ENCODE results near the gene ZNF175. TPM values are rescaled to one million over a fixed set of nuclear protein-coding genes. Genes with fewer than 3 reads are reported as not detected.

ZNF175 gene
- total RNA-seq, 1 donor from 2014 or later, result 15.1 TPM

DNA sequence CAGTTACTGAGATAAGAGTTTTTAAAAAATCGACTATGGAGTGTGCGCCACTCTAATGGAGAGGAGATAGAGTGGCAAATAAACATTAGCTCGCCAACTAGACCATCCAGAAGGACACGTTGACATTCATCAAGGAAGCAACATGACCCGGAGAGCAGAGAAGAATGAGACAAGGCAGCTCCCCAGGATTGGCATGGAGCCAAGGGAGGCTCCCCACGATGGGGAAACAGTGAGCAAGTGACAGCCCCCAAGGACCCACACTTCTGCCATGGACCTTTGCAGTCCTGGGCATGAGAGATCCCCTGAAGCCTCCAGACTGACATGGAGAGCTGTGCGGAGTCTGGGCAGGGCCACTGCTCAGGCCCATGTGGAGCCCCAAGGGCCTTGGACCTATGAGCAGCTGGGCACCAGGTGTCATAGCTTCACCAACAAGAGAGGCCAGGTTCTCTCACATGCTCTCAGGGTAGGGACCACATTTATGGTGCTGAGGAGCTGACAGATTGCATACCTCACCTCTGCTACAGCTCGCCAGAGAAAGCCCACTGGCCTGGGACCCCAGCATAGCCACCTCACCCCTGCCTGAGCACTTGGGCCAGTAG is 46.3 kb upstream of the ZNF175 start:
- Mint-ChIP-seq H3K9me3 (ENCODE audit: unreplicated experiment) (peaks cover 8% of the 10 kb centered on the region), H3K27me3 (ENCODE audit: low read depth, unreplicated experiment) (no peaks in the 10 kb centered on the region), H3K36me3 (ENCODE audit: low read depth, unreplicated experiment) (no peaks in the 10 kb centered on the region), H3K27ac (ENCODE audit: unreplicated experiment) (no peak overlapping the region), H3K4me3 (ENCODE audit: unreplicated experiment) (no peak overlapping the region), H3K4me1 (ENCODE audit: low read depth, unreplicated experiment) (no peaks in the 10 kb centered on the region)
- Histone ChIP-seq H3K9ac (ENCODE audit: low read length) (no peak overlapping the region), H3K9me3 (ENCODE audit: insufficient read depth, low read depth, low read length) (no peaks in the 10 kb centered on the region), H3K27me3 (ENCODE audit: insufficient read depth, low read length) (no peaks in the 10 kb centered on the region), H3K4me2 (ENCODE audit: low read length) (no peak overlapping the region), H3K36me3 (ENCODE audit: insufficient read depth, low read length) (no peaks in the 10 kb centered on the region), H3K27ac (ENCODE audit: low read depth, low read length) (no peak overlapping the region), H2AFZ (ENCODE audit: low read depth, low read length) (no peak overlapping the region), H3K4me1 (ENCODE audit: insufficient read depth, low read length) (no peaks in the 10 kb centered on the region), H3K4me3 (ENCODE audit: insufficient read depth, low read depth, low read length) (no peak overlapping the region), H3K79me2 (ENCODE audit: insufficient read depth, low read length) (no peaks in the 10 kb centered on the region), H4K20me1 (ENCODE audit: insufficient read depth, low read length) (no peaks in the 10 kb centered on the region)
- TF ChIP-seq, protein P1, sequence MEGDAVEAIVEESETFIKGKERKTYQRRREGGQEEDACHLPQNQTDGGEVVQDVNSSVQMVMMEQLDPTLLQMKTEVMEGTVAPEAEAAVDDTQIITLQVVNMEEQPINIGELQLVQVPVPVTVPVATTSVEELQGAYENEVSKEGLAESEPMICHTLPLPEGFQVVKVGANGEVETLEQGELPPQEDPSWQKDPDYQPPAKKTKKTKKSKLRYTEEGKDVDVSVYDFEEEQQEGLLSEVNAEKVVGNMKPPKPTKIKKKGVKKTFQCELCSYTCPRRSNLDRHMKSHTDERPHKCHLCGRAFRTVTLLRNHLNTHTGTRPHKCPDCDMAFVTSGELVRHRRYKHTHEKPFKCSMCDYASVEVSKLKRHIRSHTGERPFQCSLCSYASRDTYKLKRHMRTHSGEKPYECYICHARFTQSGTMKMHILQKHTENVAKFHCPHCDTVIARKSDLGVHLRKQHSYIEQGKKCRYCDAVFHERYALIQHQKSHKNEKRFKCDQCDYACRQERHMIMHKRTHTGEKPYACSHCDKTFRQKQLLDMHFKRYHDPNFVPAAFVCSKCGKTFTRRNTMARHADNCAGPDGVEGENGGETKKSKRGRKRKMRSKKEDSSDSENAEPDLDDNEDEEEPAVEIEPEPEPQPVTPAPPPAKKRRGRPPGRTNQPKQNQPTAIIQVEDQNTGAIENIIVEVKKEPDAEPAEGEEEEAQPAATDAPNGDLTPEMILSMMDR (IDR thresholded peaks at IDR 0.05; ENCODE audit: insufficient read depth, low read depth, low read length), result no peak
- TF ChIP-seq EZH2 (IDR thresholded peaks at IDR 0.05; ENCODE audit: insufficient read depth, low read length), result no peak
- DNase-seq (ENCODE audit: low read depth) (no peak), FAIRE-seq (no peak)

DNA sequence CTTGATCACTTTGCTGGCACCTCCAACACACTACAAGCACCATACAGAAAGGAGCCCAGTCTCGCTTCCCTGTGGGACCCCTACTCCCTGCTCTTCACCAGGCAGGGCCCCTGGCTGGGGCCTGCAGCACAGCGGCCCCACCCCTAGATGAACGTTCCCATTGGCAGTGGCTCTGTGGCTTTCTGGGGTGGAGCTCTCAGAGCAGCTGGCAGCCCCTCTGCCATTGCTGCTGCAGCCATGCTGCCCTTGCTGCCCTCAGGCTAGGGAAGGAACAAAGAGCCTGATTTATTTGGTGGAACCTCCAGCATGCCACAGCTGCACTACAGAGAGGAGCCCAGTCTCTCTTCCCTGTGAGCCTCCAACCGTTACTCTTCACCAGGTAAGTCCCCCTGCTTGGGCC is 45.4 kb upstream of the ZNF175 start:
- Mint-ChIP-seq H3K9me3 (ENCODE audit: unreplicated experiment) (peaks cover 8% of the 10 kb centered on the region), H3K36me3 (ENCODE audit: low read depth, unreplicated experiment) (no peaks in the 10 kb centered on the region), H3K4me3 (ENCODE audit: unreplicated experiment) (no peak overlapping the region), H3K27me3 (ENCODE audit: low read depth, unreplicated experiment) (no peaks in the 10 kb centered on the region), H3K4me1 (ENCODE audit: low read depth, unreplicated experiment) (no peaks in the 10 kb centered on the region), H3K27ac (ENCODE audit: unreplicated experiment) (no peak overlapping the region)
- Histone ChIP-seq H3K4me2 (ENCODE audit: low read length) (no peak overlapping the region), H3K27ac (ENCODE audit: low read depth, low read length) (no peak overlapping the region), H3K4me3 (ENCODE audit: insufficient read depth, low read depth, low read length) (no peak overlapping the region), H4K20me1 (ENCODE audit: insufficient read depth, low read length) (no peaks in the 10 kb centered on the region), H3K79me2 (ENCODE audit: insufficient read depth, low read length) (no peaks in the 10 kb centered on the region), H3K9me3 (ENCODE audit: insufficient read depth, low read depth, low read length) (no peaks in the 10 kb centered on the region), H3K27me3 (ENCODE audit: insufficient read depth, low read length) (no peaks in the 10 kb centered on the region), H2AFZ (ENCODE audit: low read depth, low read length) (no peak overlapping the region), H3K4me1 (ENCODE audit: insufficient read depth, low read length) (no peaks in the 10 kb centered on the region), H3K36me3 (ENCODE audit: insufficient read depth, low read length) (no peaks in the 10 kb centered on the region), H3K9ac (ENCODE audit: low read length) (no peak overlapping the region)
- no peak for DNase-seq (ENCODE audit: low read depth)
- FAIRE-seq, result no peak
- TF ChIP-seq, protein P1 (IDR thresholded peaks at IDR 0.05; ENCODE audit: insufficient read depth, low read depth, low read length), result no peak
- TF ChIP-seq EZH2 (IDR thresholded peaks at IDR 0.05; ENCODE audit: insufficient read depth, low read length), result no peak

DNA sequence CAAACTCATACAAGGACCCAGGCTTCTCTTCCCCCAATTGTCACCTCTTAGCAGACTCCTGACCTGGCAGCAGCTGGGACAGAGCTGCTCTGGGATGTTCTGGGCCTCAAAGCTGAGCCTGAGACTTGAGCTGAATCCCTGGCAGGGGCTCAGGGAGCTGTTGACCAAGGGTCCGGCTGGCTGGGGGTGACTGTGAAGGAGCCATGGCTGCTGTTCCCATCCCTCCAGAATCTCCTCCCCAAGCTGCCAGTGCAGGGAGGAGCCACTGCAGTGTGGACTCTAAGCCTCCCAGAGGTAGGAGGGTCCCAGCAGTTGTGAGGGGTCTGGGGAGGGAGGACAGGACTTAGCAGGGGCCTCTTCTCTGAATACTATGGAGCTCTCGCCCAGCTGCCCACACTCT is 41.8 kb upstream of the ZNF175 start:
- H3K9ac ChIP-seq (ENCODE audit: low read length), result no peak overlapping the region
- H3K4me1 ChIP-seq (ENCODE audit: insufficient read depth, low read length), result no peaks in the 10 kb centered on the region
- H3K36me3 Mint-ChIP-seq (ENCODE audit: low read depth, unreplicated experiment), result no peaks in the 10 kb centered on the region
- no peaks in the 10 kb centered on the region for H3K9me3 ChIP-seq (ENCODE audit: insufficient read depth, low read depth, low read length)
- no peak overlapping the region for H3K27ac Mint-ChIP-seq (ENCODE audit: unreplicated experiment)
- no peak overlapping the region for H3K4me3 ChIP-seq (ENCODE audit: insufficient read depth, low read depth, low read length)
- H2AFZ ChIP-seq (ENCODE audit: low read depth, low read length), result no peak overlapping the region
- TF ChIP-seq EZH2 (IDR thresholded peaks at IDR 0.05; ENCODE audit: insufficient read depth, low read length), result no peak
- TF ChIP-seq, protein P1 (IDR thresholded peaks at IDR 0.05; ENCODE audit: insufficient read depth, low read depth, low read length), result no peak
- no peak for DNase-seq (ENCODE audit: low read depth)
- H3K4me2 ChIP-seq (ENCODE audit: low read length), result no peak overlapping the region
- H3K4me3 Mint-ChIP-seq (ENCODE audit: unreplicated experiment), result no peak overlapping the region
- no peaks in the 10 kb centered on the region for H4K20me1 ChIP-seq (ENCODE audit: insufficient read depth, low read length)
- peaks cover 4% of the 10 kb centered on the region for H3K9me3 Mint-ChIP-seq (ENCODE audit: unreplicated experiment)
- H3K27me3 Mint-ChIP-seq (ENCODE audit: low read depth, unreplicated experiment), result peaks cover 1% of the 10 kb centered on the region
- H3K4me1 Mint-ChIP-seq (ENCODE audit: low read depth, unreplicated experiment), result no peaks in the 10 kb centered on the region
- H3K79me2 ChIP-seq (ENCODE audit: insufficient read depth, low read length), result no peaks in the 10 kb centered on the region
- FAIRE-seq, result no peak
- no peaks in the 10 kb centered on the region for H3K27me3 ChIP-seq (ENCODE audit: insufficient read depth, low read length)
- H3K36me3 ChIP-seq (ENCODE audit: insufficient read depth, low read length), result no peaks in the 10 kb centered on the region
- no peak overlapping the region for H3K27ac ChIP-seq (ENCODE audit: low read depth, low read length)
